Panc1 (cell line): ENCODE results near the gene HLA-DPB1.

Experiments
- CTCF ChIP-seq: fragments of 450-650 bp; IDR thresholded peaks from 2 replicates; pipeline ENCODE4 v1.5.1; 2017; ENCODE audit warnings: mild to moderate bottlenecking
- POLR2AphosphoS5 ChIP-seq: IDR thresholded peaks from 2 replicates; pipeline ENCODE4 v1.6.1; 2012; ENCODE audit warnings: mild to moderate bottlenecking, low read depth, low read length, moderate library complexity
- REST ChIP-seq, 2 experiments: IDR thresholded peaks; 2 replicates each; pipeline ENCODE4 v1.6.1; 2011 to 2012; ENCODE audit warnings: low read depth in 2 of 2, control low read depth in 1 of 2, low read length in 1 of 2, mild to moderate bottlenecking in 1 of 2, moderate library complexity in 1 of 2; ENCODE audit not compliant: insufficient read depth in 1 of 2
- SIN3A ChIP-seq: IDR thresholded peaks from 2 replicates; pipeline ENCODE4 v1.6.1; 2012; ENCODE audit warnings: low read depth, mild to moderate bottlenecking, low read length, moderate library complexity, borderline replicate concordance; ENCODE audit not compliant: insufficient read depth

DNA sequence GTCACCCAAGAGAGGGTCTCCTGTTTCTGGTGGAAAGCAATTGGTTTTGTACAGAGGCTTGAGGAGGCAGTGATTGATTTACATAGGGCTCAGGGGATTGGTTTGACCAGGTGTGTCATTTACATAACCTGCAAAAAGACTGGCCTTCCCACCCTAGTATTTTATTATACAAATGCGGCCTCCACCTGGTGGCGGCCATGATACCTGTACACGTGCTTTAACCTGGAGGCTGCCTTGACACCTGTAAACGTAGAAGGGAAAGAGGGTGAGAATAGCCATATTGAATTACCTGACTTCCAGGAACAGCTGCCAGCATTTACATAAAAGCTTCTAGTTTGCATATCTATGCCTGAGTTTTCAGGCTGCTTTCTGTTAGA lies 48.7 kb downstream of the HLA-DPB1 start:
- TF ChIP-seq CTCF (no peak), POLR2AphosphoS5 (no peak), SIN3A (no peak), REST (IDR thresholded peaks at IDR 0.05; ENCODE audit: insufficient read depth in 1 of 2, low read depth in 2 of 2, low read length in 1 of 2) (no peak)
